ENCODE results near the gene SUSD6.
"Not testable (repeated sequence)": the region's sequence is repeated elsewhere in the genome, so short reads cannot be mapped to it uniquely, and the experiment has no call there.

SUSD6 gene

GRCh38 chr14:69713209-69713781 is 101.9 kb downstream of the SUSD6 start:
- DNase-seq (ENCODE audit: low read depth), result no peak

- no peak for DNase-seq (ENCODE audit: low read depth)
These were observed 102.7 kb downstream of the SUSD6 start for GRCh38 chr14:69713993-69714679.

- peak; percentile 85 for DNase-seq (ENCODE audit: low read depth)
These were observed 104.5 kb downstream of the SUSD6 start for GRCh38 chr14:69715725-69716477.

- DNase-seq (ENCODE audit: low read depth), result peak; percentile 100
These were observed 105.2 kb downstream of the SUSD6 start for GRCh38 chr14:69716478-69717187.

- DNase-seq (ENCODE audit: low read depth), result not testable (repeated sequence)
These were observed 107.2 kb downstream of the SUSD6 start for GRCh38 chr14:69718614-69719013.

- peak; percentile 99 for DNase-seq (ENCODE audit: low read depth)
These were observed 108.1 kb downstream of the SUSD6 start for GRCh38 chr14:69719501-69719951.

- no peak for DNase-seq (ENCODE audit: low read depth)
These were observed 109.5 kb downstream of the SUSD6 start for GRCh38 chr14:69720912-69721311.

- peak; percentile 67 for DNase-seq (ENCODE audit: low read depth)
These were observed 115.5 kb downstream of the SUSD6 start for GRCh38 chr14:69726761-69727511.

GRCh38 chr14:69727860-69728259 is 116.5 kb downstream of the SUSD6 start:
- DNase-seq (ENCODE audit: low read depth), result no peak

- DNase-seq (ENCODE audit: low read depth), result not testable (repeated sequence)
These were observed 120.7 kb downstream of the SUSD6 start for GRCh38 chr14:69731919-69732598.

- DNase-seq (ENCODE audit: low read depth), result not testable (repeated sequence)
These were observed 125.0 kb downstream of the SUSD6 start for GRCh38 chr14:69736405-69736804.

GRCh38 chr14:69741055-69741454 is 129.7 kb downstream of the SUSD6 start:
- no peak for DNase-seq (ENCODE audit: low read depth)

GRCh38 chr14:69749956-69750355 is 138.6 kb downstream of the SUSD6 start:
- DNase-seq (ENCODE audit: low read depth), result no peak

- no peak for DNase-seq (ENCODE audit: low read depth)
These were observed 139.1 kb downstream of the SUSD6 start for GRCh38 chr14:69750495-69750894.

- DNase-seq (ENCODE audit: low read depth), result no peak
These were observed 141.4 kb downstream of the SUSD6 start for GRCh38 chr14:69752773-69753172.

- no peak for DNase-seq (ENCODE audit: low read depth)
These were observed 142.5 kb downstream of the SUSD6 start for GRCh38 chr14:69753860-69754259.

GRCh38 chr14:69754487-69754886 is 143.1 kb downstream of the SUSD6 start:
- no peak for DNase-seq (ENCODE audit: low read depth)

GRCh38 chr14:69755296-69755695 is 143.9 kb downstream of the SUSD6 start:
- DNase-seq (ENCODE audit: low read depth), result no peak

GRCh38 chr14:69755784-69756183 is 144.4 kb downstream of the SUSD6 start:
- no peak for DNase-seq (ENCODE audit: low read depth)

GRCh38 chr14:69756298-69756697 is 144.9 kb downstream of the SUSD6 start:
- no peak for DNase-seq (ENCODE audit: low read depth)

- no peak for DNase-seq (ENCODE audit: low read depth)
These were observed 149.4 kb downstream of the SUSD6 start for GRCh38 chr14:69760810-69761209.
